ENCODE results near the gene AUNIP. TPM values are rescaled to one million over a fixed set of nuclear protein-coding genes. Genes with fewer than 3 reads are reported as not detected.

The AUNIP gene
- total RNA-seq, 1 donor from 2014 or later, result 1.5 TPM

DNA sequence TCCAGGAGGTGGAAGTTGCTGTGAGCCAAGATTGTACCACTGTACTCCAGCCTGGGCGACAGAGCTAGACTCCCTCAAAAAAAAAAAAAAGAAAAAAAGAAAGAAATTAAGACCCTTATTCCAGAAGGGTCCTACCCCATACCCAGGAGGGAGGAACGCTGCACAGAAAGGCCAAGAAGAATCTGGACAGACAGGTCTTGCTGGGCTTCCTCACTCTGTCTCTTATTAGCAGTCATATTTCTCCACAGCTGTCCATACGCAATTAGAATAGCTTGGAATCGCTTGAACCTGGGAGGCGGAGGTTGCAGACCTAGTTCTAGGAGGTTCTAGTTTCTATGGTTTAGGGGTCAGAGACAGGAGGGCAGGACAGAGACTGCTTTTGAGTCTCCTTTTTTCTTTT lies 19.4 kb upstream of the AUNIP start:
- peaks cover 25% of the 10 kb centered on the region for H3K4me1 ChIP-seq
- no peak overlapping the region for H3K4me3 ChIP-seq
- TF ChIP-seq POLR2A (IDR thresholded peaks at IDR 0.05) (no peak), POLR2AphosphoS5 (IDR thresholded peaks at IDR 0.05; ENCODE audit: insufficient read depth in 1 of 2, low read depth in 1 of 2) (peak in 1 of 2 donors; percentile 46)
- TF ChIP-seq, protein P1, sequence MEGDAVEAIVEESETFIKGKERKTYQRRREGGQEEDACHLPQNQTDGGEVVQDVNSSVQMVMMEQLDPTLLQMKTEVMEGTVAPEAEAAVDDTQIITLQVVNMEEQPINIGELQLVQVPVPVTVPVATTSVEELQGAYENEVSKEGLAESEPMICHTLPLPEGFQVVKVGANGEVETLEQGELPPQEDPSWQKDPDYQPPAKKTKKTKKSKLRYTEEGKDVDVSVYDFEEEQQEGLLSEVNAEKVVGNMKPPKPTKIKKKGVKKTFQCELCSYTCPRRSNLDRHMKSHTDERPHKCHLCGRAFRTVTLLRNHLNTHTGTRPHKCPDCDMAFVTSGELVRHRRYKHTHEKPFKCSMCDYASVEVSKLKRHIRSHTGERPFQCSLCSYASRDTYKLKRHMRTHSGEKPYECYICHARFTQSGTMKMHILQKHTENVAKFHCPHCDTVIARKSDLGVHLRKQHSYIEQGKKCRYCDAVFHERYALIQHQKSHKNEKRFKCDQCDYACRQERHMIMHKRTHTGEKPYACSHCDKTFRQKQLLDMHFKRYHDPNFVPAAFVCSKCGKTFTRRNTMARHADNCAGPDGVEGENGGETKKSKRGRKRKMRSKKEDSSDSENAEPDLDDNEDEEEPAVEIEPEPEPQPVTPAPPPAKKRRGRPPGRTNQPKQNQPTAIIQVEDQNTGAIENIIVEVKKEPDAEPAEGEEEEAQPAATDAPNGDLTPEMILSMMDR (IDR thresholded peaks at IDR 0.05), result no peak
- no peaks in the 10 kb centered on the region for H3K9me3 ChIP-seq
- H3K27me3 ChIP-seq, result no peaks in the 10 kb centered on the region
- intact Hi-C loops (cut with DNase I), result no loop called here
- H3K27ac ChIP-seq, result no peak overlapping the region
- DNase-seq (ENCODE audit: extremely low spot score in 2 of 2), result no peak
- H3K36me3 ChIP-seq, result no peaks in the 10 kb centered on the region

- DNase-seq (ENCODE audit: extremely low spot score in 2 of 2), result no peak
- TF ChIP-seq, protein P1 (IDR thresholded peaks at IDR 0.05), result no peak
- TF ChIP-seq POLR2A (IDR thresholded peaks at IDR 0.05), result no peak
- TF ChIP-seq POLR2AphosphoS5 (IDR thresholded peaks at IDR 0.05; ENCODE audit: insufficient read depth in 1 of 2, low read depth in 1 of 2), result no peak
- Histone ChIP-seq H3K27me3 (no peaks in the 10 kb centered on the region), H3K9me3 (no peaks in the 10 kb centered on the region), H3K4me1 (peaks cover 40% of the 10 kb centered on the region), H3K4me3 (no peak overlapping the region), H3K36me3 (no peaks in the 10 kb centered on the region), H3K27ac (no peak overlapping the region)
- intact Hi-C loops (cut with DNase I), result no loop called here
These were observed 17.9 kb upstream of the AUNIP start for GRCh38 chr1:25877155-25877554.

DNA sequence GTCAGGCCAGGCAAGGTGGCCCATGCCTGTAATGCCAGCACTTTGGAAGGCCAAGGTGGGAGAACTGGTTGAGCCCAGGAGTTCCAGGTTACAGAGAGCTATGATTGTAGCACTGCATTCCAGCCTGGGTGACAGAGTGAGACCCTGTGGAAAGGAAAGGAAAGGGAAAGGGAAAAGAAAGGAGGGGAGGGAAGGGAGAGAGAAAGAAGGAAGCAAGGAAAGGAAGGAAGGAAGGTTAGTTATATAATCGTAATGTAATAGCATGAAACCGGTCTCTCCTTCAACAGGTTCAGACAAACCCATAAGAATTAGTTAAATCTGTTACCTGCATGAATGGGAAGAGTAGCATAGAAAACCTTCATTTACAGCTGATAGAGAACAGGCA lies 17.4 kb upstream of the AUNIP start:
- no peak for DNase-seq (ENCODE audit: extremely low spot score in 2 of 2)
- H3K9me3 ChIP-seq, result no peaks in the 10 kb centered on the region
- H3K4me1 ChIP-seq, result peaks cover 45% of the 10 kb centered on the region
- H3K36me3 ChIP-seq, result no peaks in the 10 kb centered on the region
- H3K27me3 ChIP-seq, result no peaks in the 10 kb centered on the region
- TF ChIP-seq, protein P1 (IDR thresholded peaks at IDR 0.05), result no peak
- TF ChIP-seq POLR2AphosphoS5 (IDR thresholded peaks at IDR 0.05; ENCODE audit: insufficient read depth in 1 of 2, low read depth in 1 of 2) (no peak), POLR2A (IDR thresholded peaks at IDR 0.05) (no peak)
- peak overlapping the region; percentile 85 for H3K27ac ChIP-seq
- H3K4me3 ChIP-seq, result no peak overlapping the region
- intact Hi-C loops (cut with DNase I), result no loop called here

GRCh38 chr1:25875856-25876692 lies 16.8 kb upstream of the AUNIP start:
- intact Hi-C loops (cut with DNase I), result no loop called here

GRCh38 chr1:25875154-25875855 lies 16.0 kb upstream of the AUNIP start, which contains the start of gene PAQR7:
Gene PAQR7, minus strand, starts transcription at chr1:25875708. Its CDS starts 11,869 bp downstream, at chr1:25863839.
- no peaks in the 10 kb centered on the region for H3K36me3 ChIP-seq
- peaks cover 59% of the 10 kb centered on the region for H3K4me1 ChIP-seq
- intact Hi-C loops (cut with DNase I), result no loop called here
- no peaks in the 10 kb centered on the region for H3K9me3 ChIP-seq
- peak within 1 kb of the TSS; percentile 85 for H3K27ac ChIP-seq
- H3K27me3 ChIP-seq, result no peaks in the 10 kb centered on the region
- peak within 1 kb of the TSS; percentile 69 to 71 for H3K4me3 ChIP-seq
- TF ChIP-seq POLR2A (IDR thresholded peaks at IDR 0.05) (peak in 1 of 2 donors; percentile 57), POLR2AphosphoS5 (IDR thresholded peaks at IDR 0.05; ENCODE audit: insufficient read depth in 1 of 2, low read depth in 1 of 2) (peak in 1 of 2 donors; percentile 79)
- TF ChIP-seq, protein P1 (IDR thresholded peaks at IDR 0.05), result no peak
- no peak for DNase-seq (ENCODE audit: extremely low spot score in 2 of 2)

More at GRCh38 chr1:25875856-25876692, 16.8 kb upstream of the AUNIP start:
- DNase-seq (ENCODE audit: extremely low spot score in 2 of 2), result no peak
- Histone ChIP-seq H3K9me3 (no peaks in the 10 kb centered on the region), H3K27me3 (no peaks in the 10 kb centered on the region), H3K36me3 (no peaks in the 10 kb centered on the region), H3K4me1 (peaks cover 51% of the 10 kb centered on the region), H3K4me3 (peak overlapping the region; percentile 69 to 71), H3K27ac (peak overlapping the region; percentile 85)
- TF ChIP-seq POLR2AphosphoS5 (IDR thresholded peaks at IDR 0.05; ENCODE audit: insufficient read depth in 1 of 2, low read depth in 1 of 2) (peak in 1 of 2 donors; percentile 1), POLR2A (IDR thresholded peaks at IDR 0.05) (no peak)
